Fibroblast of mammary gland (primary cell): ENCODE data around the gene CEP55.

Experiments used
- DNase-seq: peaks from one replicate; pipeline ENCODE4 v3.0.0-alpha.2; 2010; ENCODE audit warnings: low read depth
- H3K4me3 ChIP-seq: 2 replicates; pipeline ENCODE4 v1.5.1; 2011; ENCODE audit warnings: low read depth, mild to moderate bottlenecking, low read length, moderate library complexity; ENCODE audit not compliant: control insufficient read depth
- CTCF ChIP-seq: conservative IDR thresholded peaks from 2 replicates; pipeline ENCODE4 v1.5.1; 2011; ENCODE audit warnings: low read depth, low read length, inconsistent platforms; ENCODE audit not compliant: control insufficient read depth, insufficient read depth

CEP55 gene

GRCh38 chr10:93454736-93455135, 41.7 kb upstream of the CEP55 start:
- DNase-seq = no peak
- H3K4me3 ChIP-seq = no peak overlapping the region
- no peak for TF ChIP-seq CTCF

- no peak for TF ChIP-seq CTCF
- H3K4me3 ChIP-seq = no peak overlapping the region
- peak; percentile 80 for DNase-seq
These were observed 39.9 kb upstream of the CEP55 start for GRCh38 chr10:93456480-93456879.

- TF ChIP-seq CTCF = no peak
- H3K4me3 ChIP-seq = no peak overlapping the region
- DNase-seq = no peak
These were observed 38.9 kb upstream of the CEP55 start for GRCh38 chr10:93457511-93457910.

- no peak overlapping the region for H3K4me3 ChIP-seq
- DNase-seq = peak; percentile 100
- no peak for TF ChIP-seq CTCF
These were observed 37.6 kb upstream of the CEP55 start for GRCh38 chr10:93458821-93459257.

- no peak for DNase-seq
- no peak overlapping the region for H3K4me3 ChIP-seq
These were observed 36.9 kb upstream of the CEP55 start for GRCh38 chr10:93459466-93459865.

GRCh38 chr10:93461109-93461806, 35.2 kb upstream of the CEP55 start:
- H3K4me3 ChIP-seq = no peak overlapping the region
- DNase-seq = peak; percentile 78
- TF ChIP-seq CTCF = no peak

More at GRCh38 chr10:93459466-93459865, 36.9 kb upstream of the CEP55 start:
- TF ChIP-seq CTCF = no peak
